Muscle of back (tissue), 11 donors: ENCODE data around the gene ERAP2. TPM values are rescaled to one million over a fixed set of nuclear protein-coding genes. Genes with fewer than 3 reads are reported as not detected.

Experiments
- DNase-seq, 3 donors: peaks; one replicate each; pipeline versions ENCODE4 v3.0.0 to v3.0.0-alpha.2; 2013
- polyA plus RNA-seq, 10 donors: library from polyadenylated mRNA; unstranded; fragments of 120-200 nt; gene quantifications; one replicate each; pipeline ENCODE4 v1.2.1, GENCODE V29; 2013; ENCODE audit not compliant: insufficient read length in 10 of 10

ERAP2 gene
- polyA plus RNA-seq, 10 donors, result 5.9 to 17.6 (median 9.1) TPM

DNA sequence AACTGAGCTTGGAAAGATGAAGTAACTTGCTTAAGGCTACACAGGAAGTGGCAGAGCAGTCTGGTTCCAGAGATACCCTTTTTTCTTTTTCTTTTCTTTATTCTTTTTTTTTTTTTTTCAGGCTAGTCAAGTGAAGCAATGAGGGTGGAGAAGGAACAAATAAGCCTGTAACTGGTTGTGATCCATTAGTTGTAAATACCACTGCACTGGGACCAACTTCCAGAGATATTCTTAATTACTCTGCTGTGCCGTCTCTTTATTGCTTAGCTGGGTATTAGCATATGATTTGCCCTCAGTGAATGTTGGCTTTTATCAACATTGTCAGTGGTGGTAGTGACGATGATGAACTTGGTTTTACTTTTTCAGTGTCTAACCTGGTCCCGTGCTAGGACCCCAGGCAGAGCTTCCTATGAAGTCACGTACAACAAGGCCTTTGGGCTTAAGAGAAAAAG, 86.3 kb downstream of the ERAP2 start:
- DNase-seq, result peak in 1 of 3 donors; percentile 44

DNA sequence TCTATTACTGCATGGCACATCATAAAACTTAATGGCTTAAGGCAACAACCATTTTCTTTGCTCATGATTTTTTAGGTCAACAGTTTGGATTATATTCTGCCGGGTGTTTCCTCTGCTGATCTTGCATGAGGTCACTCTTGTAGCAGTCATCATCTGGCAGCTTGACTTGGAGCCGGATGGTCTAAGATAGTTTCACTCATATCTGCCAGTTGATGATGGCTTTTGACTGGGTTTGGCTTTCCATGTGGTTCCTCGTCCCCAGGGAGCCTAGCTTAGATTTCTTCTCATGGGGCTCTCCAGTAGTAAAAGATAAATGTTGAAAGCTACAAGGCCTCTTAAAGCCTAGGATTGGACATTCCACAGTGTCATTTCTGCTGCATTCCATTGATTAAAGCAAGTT, 87.0 kb downstream of the ERAP2 start:
- DNase-seq, result peak; percentile 67 to 83 (median 74)

GRCh38 chr5:96966801-96967200, 90.5 kb downstream of the ERAP2 start:
- no peak for DNase-seq

GRCh38 chr5:96967400-96967799, 91.1 kb downstream of the ERAP2 start:
- DNase-seq, result no peak

DNA sequence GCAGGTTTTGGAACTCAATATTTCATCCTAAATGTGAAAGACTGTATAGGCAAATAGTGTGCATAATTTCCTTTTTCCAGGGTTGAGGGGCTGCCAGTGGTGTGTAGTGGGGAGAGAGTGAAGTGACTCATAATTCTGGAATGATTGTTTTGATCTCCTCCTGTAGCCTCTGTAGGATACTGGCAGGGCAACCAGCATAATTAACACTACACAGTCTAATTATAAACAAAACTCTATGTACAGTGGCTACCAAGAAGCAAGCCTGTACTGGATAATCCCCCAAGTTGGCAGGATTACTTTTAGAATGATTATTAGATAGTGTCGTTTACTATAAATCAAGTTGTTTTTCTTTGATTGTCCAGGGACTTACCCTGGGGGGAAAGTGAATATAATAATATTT, 91.8 kb downstream of the ERAP2 start:
- DNase-seq, result peak in 2 of 3 donors; percentile 29 to 38

GRCh38 chr5:96968614-96969013, 92.3 kb downstream of the ERAP2 start:
- peak in 1 of 3 donors; percentile 24 for DNase-seq

Other genes with a start within 250 kb of the ERAP2 start
- 100 to 1,000 TPM; 106 to 164 (median 118) TPM for gene CAST, start 214.1 kb upstream of the ERAP2 start, polyA plus RNA-seq
- gene ERAP1, start 68.6 kb upstream of the ERAP2 start, polyA plus RNA-seq, result 10 to 100 TPM in 9 of 10 donors, 1 to 10 TPM in 1; 8.9 to 29.0 (median 24.0) TPM
- 10 to 100 TPM; 13.8 to 24.5 (median 18.2) TPM for gene LNPEP, start 59.6 kb downstream of the ERAP2 start, polyA plus RNA-seq